ENCODE data around the gene ICA1.
A peak's percentile ranks its signal among the peaks of the same experiment; 100 is the strongest.

The ICA1 gene

GRCh38 chr7:8121243-8121642 is 140.7 kb downstream of the ICA1 start:
- Histone ChIP-seq H3K27me3 (ENCODE audit: insufficient read depth, low read length, poor library complexity, severe bottlenecking) (no peaks in the 10 kb centered on the region), H3K9me3 (ENCODE audit: insufficient read depth, low read depth, low read length) (no peaks in the 10 kb centered on the region), H3F3A (ENCODE audit: low read depth) (peaks cover 10% of the 10 kb centered on the region; the same call in 1 of the 2 replicates), H3K79me2 (ENCODE audit: insufficient read depth, low read length) (no peaks in the 10 kb centered on the region), H3K4me1 (ENCODE audit: insufficient read depth, low read length, poor library complexity, severe bottlenecking) (peaks cover 72% of the 10 kb centered on the region), H3K9ac (ENCODE audit: low read depth, low read length, poor library complexity, severe bottlenecking) (no peak overlapping the region), H3K9me2 (replicated peaks; ENCODE audit: low read depth, low read length) (no peaks in the 10 kb centered on the region), H4K20me1 (ENCODE audit: insufficient read depth, low read length, poor library complexity, severe bottlenecking) (no peaks in the 10 kb centered on the region), H3K36me3 (ENCODE audit: insufficient read depth, low read length) (no peaks in the 10 kb centered on the region), H3K4me2 (ENCODE audit: low read depth, low read length, poor library complexity, severe bottlenecking) (no peak overlapping the region), H2AFZ (ENCODE audit: low read length) (no peak overlapping the region), H3K4me3 (ENCODE audit: low read length, poor library complexity, severe bottlenecking) (no peak overlapping the region)
- no peak for TF ChIP-seq CTCF (conservative IDR thresholded peaks at IDR 0.05; ENCODE audit: low read length)
- TF ChIP-seq EZH2phosphoT487 (IDR thresholded peaks at IDR 0.05; ENCODE audit: borderline replicate concordance), result no peak

- Histone ChIP-seq H3K9me2 (replicated peaks; ENCODE audit: low read depth, low read length) (no peaks in the 10 kb centered on the region), H3K79me2 (ENCODE audit: insufficient read depth, low read length) (no peaks in the 10 kb centered on the region), H3K27me3 (ENCODE audit: insufficient read depth, low read length, poor library complexity, severe bottlenecking) (no peaks in the 10 kb centered on the region), H4K20me1 (ENCODE audit: insufficient read depth, low read length, poor library complexity, severe bottlenecking) (no peaks in the 10 kb centered on the region), H3K9ac (ENCODE audit: low read depth, low read length, poor library complexity, severe bottlenecking) (peak overlapping the region; percentile 25), H3K36me3 (ENCODE audit: insufficient read depth, low read length) (no peaks in the 10 kb centered on the region), H3K4me3 (ENCODE audit: low read length, poor library complexity, severe bottlenecking) (no peak overlapping the region), H2AFZ (ENCODE audit: low read length) (no peak overlapping the region), H3K4me1 (ENCODE audit: insufficient read depth, low read length, poor library complexity, severe bottlenecking) (peaks cover 72% of the 10 kb centered on the region), H3K9me3 (ENCODE audit: insufficient read depth, low read depth, low read length) (no peaks in the 10 kb centered on the region), H3K4me2 (ENCODE audit: low read depth, low read length, poor library complexity, severe bottlenecking) (peak overlapping the region; percentile 38), H3F3A (ENCODE audit: low read depth) (peaks cover 15% of the 10 kb centered on the region)
- TF ChIP-seq EZH2phosphoT487 (IDR thresholded peaks at IDR 0.05; ENCODE audit: borderline replicate concordance), result no peak
- TF ChIP-seq CTCF (conservative IDR thresholded peaks at IDR 0.05; ENCODE audit: low read length), result no peak
Measured at GRCh38 chr7:8120390-8121058, 141.4 kb downstream of the ICA1 start.

- Histone ChIP-seq H3K79me2 (ENCODE audit: insufficient read depth, low read length) (no peaks in the 10 kb centered on the region), H3K36me3 (ENCODE audit: insufficient read depth, low read length) (no peaks in the 10 kb centered on the region), H2AFZ (ENCODE audit: low read length) (no peak overlapping the region), H3K9me2 (replicated peaks; ENCODE audit: low read depth, low read length) (no peaks in the 10 kb centered on the region), H3K27me3 (ENCODE audit: insufficient read depth, low read length, poor library complexity, severe bottlenecking) (no peaks in the 10 kb centered on the region), H3K4me1 (ENCODE audit: insufficient read depth, low read length, poor library complexity, severe bottlenecking) (peaks cover 73% of the 10 kb centered on the region), H3K4me2 (ENCODE audit: low read depth, low read length, poor library complexity, severe bottlenecking) (no peak overlapping the region), H3F3A (ENCODE audit: low read depth) (peaks cover 10% of the 10 kb centered on the region), H3K9ac (ENCODE audit: low read depth, low read length, poor library complexity, severe bottlenecking) (no peak overlapping the region), H3K4me3 (ENCODE audit: low read length, poor library complexity, severe bottlenecking) (no peak overlapping the region), H3K9me3 (ENCODE audit: insufficient read depth, low read depth, low read length) (no peaks in the 10 kb centered on the region), H4K20me1 (ENCODE audit: insufficient read depth, low read length, poor library complexity, severe bottlenecking) (no peaks in the 10 kb centered on the region)
- TF ChIP-seq CTCF (conservative IDR thresholded peaks at IDR 0.05; ENCODE audit: low read length) (no peak), EZH2phosphoT487 (IDR thresholded peaks at IDR 0.05; ENCODE audit: borderline replicate concordance) (no peak)
Measured at GRCh38 chr7:8119262-8119661, 142.7 kb downstream of the ICA1 start.
